ENCODE data around the gene PLOD1.

- TF ChIP-seq, protein P1, sequence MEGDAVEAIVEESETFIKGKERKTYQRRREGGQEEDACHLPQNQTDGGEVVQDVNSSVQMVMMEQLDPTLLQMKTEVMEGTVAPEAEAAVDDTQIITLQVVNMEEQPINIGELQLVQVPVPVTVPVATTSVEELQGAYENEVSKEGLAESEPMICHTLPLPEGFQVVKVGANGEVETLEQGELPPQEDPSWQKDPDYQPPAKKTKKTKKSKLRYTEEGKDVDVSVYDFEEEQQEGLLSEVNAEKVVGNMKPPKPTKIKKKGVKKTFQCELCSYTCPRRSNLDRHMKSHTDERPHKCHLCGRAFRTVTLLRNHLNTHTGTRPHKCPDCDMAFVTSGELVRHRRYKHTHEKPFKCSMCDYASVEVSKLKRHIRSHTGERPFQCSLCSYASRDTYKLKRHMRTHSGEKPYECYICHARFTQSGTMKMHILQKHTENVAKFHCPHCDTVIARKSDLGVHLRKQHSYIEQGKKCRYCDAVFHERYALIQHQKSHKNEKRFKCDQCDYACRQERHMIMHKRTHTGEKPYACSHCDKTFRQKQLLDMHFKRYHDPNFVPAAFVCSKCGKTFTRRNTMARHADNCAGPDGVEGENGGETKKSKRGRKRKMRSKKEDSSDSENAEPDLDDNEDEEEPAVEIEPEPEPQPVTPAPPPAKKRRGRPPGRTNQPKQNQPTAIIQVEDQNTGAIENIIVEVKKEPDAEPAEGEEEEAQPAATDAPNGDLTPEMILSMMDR (conservative IDR thresholded peaks at IDR 0.05; ENCODE audit: low read depth in 2 of 2) = no peak
- TF ChIP-seq POLR2AphosphoS5 (IDR thresholded peaks at IDR 0.05; ENCODE audit: low read depth) = no peak
Observed at GRCh38 chr1:11985171-11985570, 50.7 kb downstream of the PLOD1 start.
